ENCODE data around the gene SLC6A2.

Gene SLC6A2

GRCh38 chr16:55678161-55678821 is 22.5 kb downstream of the SLC6A2 start:
- no peak for DNase-seq

GRCh38 chr16:55682086-55682485 is 26.3 kb downstream of the SLC6A2 start:
- no peak for DNase-seq

GRCh38 chr16:55685973-55686372 is 30.2 kb downstream of the SLC6A2 start:
- DNase-seq = no peak

- no peak for DNase-seq
These were observed 30.9 kb downstream of the SLC6A2 start for GRCh38 chr16:55686671-55687070.

GRCh38 chr16:55687802-55688201 is 32.0 kb downstream of the SLC6A2 start:
- DNase-seq = no peak

GRCh38 chr16:55690841-55691240 is 35.1 kb downstream of the SLC6A2 start:
- no peak for DNase-seq

GRCh38 chr16:55691771-55692170 is 36.0 kb downstream of the SLC6A2 start:
- DNase-seq = no peak

GRCh38 chr16:55695595-55695994 is 39.8 kb downstream of the SLC6A2 start:
- no peak for DNase-seq

- no peak for DNase-seq
These were observed 42.1 kb downstream of the SLC6A2 start for GRCh38 chr16:55697867-55698266.

GRCh38 chr16:55698331-55698730 is 42.5 kb downstream of the SLC6A2 start:
- DNase-seq = no peak

GRCh38 chr16:55698946-55699345 is 43.2 kb downstream of the SLC6A2 start:
- no peak for DNase-seq

GRCh38 chr16:55699616-55700015 is 43.8 kb downstream of the SLC6A2 start:
- no peak for DNase-seq

- no peak for DNase-seq
These were observed 44.3 kb downstream of the SLC6A2 start for GRCh38 chr16:55700067-55700466.

GRCh38 chr16:55700961-55701360 is 45.2 kb downstream of the SLC6A2 start:
- DNase-seq = no peak

- no peak for DNase-seq
These were observed 45.9 kb downstream of the SLC6A2 start for GRCh38 chr16:55701442-55702319.

- no peak for DNase-seq
These were observed 47.5 kb downstream of the SLC6A2 start for GRCh38 chr16:55703003-55704001.

- no peak for DNase-seq
These were observed 51.1 kb downstream of the SLC6A2 start for GRCh38 chr16:55706739-55707384.

- no peak for DNase-seq
These were observed 54.0 kb downstream of the SLC6A2 start for GRCh38 chr16:55709801-55710200.

GRCh38 chr16:55710466-55710865 is 54.7 kb downstream of the SLC6A2 start:
- DNase-seq = no peak

- peak; percentile 34 for DNase-seq
These were observed 56.4 kb downstream of the SLC6A2 start for GRCh38 chr16:55711959-55712876.

- DNase-seq = no peak
These were observed 57.3 kb downstream of the SLC6A2 start for GRCh38 chr16:55713103-55713502.

All from central memory CD4-positive, alpha-beta T cell (primary cell).